Stomach (tissue), 9 donors: ENCODE measurements around the gene SGMS1. TPM values are rescaled to one million over a fixed set of nuclear protein-coding genes. Genes with fewer than 3 reads are reported as not detected.
"Not testable (repeated sequence)": the region's sequence is repeated elsewhere in the genome, so short reads cannot be mapped to it uniquely, and the experiment has no call there.

Source experiments
- DNase-seq, 2 donors: peaks; one replicate each; pipeline versions ENCODE4 v3.0.0 to v3.0.0-alpha.2; 2013 to 2019
- H3K27ac ChIP-seq, 5 donors: fragments of 200-600 bp in 4 of 5; sonication (generic) in 4 of 5; one replicate each; pipeline ENCODE4 v1.5.1; 2013 to 2019; ENCODE audit warnings: mild to moderate bottlenecking in 1 of 5, moderate library complexity in 1 of 5
- H3K27me3 ChIP-seq, 3 donors: fragments of 200-600 bp; sonication (generic); one replicate each; pipeline ENCODE4 v1.5.1; 2017 to 2019; ENCODE audit warnings: mixed run types in 1 of 3
- H3K36me3 ChIP-seq, 4 donors: fragments of 200-600 bp; sonication (generic); 1 replicate in 3 of 4; 2 replicates in 1 of 4; pipeline ENCODE4 v1.5.1; 2016 to 2019
- H3K4me1 ChIP-seq, 4 donors: fragments of 200-600 bp; sonication (generic); one replicate each; pipeline ENCODE4 v1.5.1; 2016 to 2019
- H3K4me3 ChIP-seq, 4 donors: fragments of 200-600 bp; sonication (generic) in 3 of 4; one replicate each; pipeline ENCODE4 v1.5.1; 2016 to 2019; ENCODE audit warnings: mild to moderate bottlenecking in 1 of 4
- H3K9me3 ChIP-seq, 4 donors: fragments of 200-600 bp; sonication (generic); one replicate each; pipeline ENCODE4 v1.5.1; 2016 to 2019
- EP300 ChIP-seq: sonication (generic); formaldehyde crosslinking; IDR thresholded peaks from one replicate; pipeline ENCODE4 v1.6.1; 2017; ENCODE audit warnings: antibody characterized with exemption
- POLR2A ChIP-seq, 4 donors: fragments of 450-650 bp; IDR thresholded peaks; one replicate each; pipeline ENCODE4 v1.6.1; 2016; ENCODE audit warnings: antibody characterized with exemption in 4 of 4, control low read depth in 2 of 4, mild to moderate bottlenecking in 1 of 4, moderate library complexity in 1 of 4
- POLR2AphosphoS5 ChIP-seq, 3 donors: sonication (generic); formaldehyde crosslinking; IDR thresholded peaks; one replicate each; pipeline ENCODE4 v1.6.1; 2016; ENCODE audit warnings: antibody characterized with exemption in 3 of 3
- WGBS, 5 donors: extraction: QIAGEN DNeasy Blood & Tissue Kit in 3 of 5; methylation state at CpG; one replicate each; pipeline versions ENCODE4 v1.1.5 to v1.1.7; 2013 to 2018; 5-methylcytosine and 5-hydroxymethylcytosine counted together
- intact Hi-C: fragments of 100-400 bp; cut with DNase I; formaldehyde crosslinking; loops from one replicate; pipeline ENCODE4 v1.15.1; 2023; ENCODE audit warnings: low total_unique reads
- polyA plus RNA-seq, 3 donors: library from polyadenylated mRNA; stranded (reverse); fragments of 200-250 nt; gene quantifications; one replicate each; pipeline ENCODE4 v1.2.3, GENCODE V29; 2013
- total RNA-seq, 5 donors: library from RNA; depleted of rRNA; stranded (reverse); fragments of >200 nt; gene quantifications; one replicate each; pipeline versions ENCODE4 v1.1.0 to v1.2.3, GENCODE V29; 2014 to 2016
- TF ChIP-seq, protein P1 (sequence below), 7 experiments: fragments of 450-650 bp in 4 of 7; fragments of 200-600 bp in 3 of 7; sonication (generic) in 3 of 7; IDR thresholded peaks; one replicate each; pipeline ENCODE4 v1.5.1; 2016 to 2019; ENCODE audit warnings: antibody characterized with exemption in 7 of 7, control low read depth in 2 of 7, mild to moderate bottlenecking in 1 of 7
- donor health status: healthy with polysubstance abuse.
- donor health status: Bipolar disorder and iron deficiency.
- donor health status: healthy.

Gene SGMS1
- total and polyA plus RNA-seq, 8 donors, result 6.2 to 229 (median 49.6) TPM

DNA sequence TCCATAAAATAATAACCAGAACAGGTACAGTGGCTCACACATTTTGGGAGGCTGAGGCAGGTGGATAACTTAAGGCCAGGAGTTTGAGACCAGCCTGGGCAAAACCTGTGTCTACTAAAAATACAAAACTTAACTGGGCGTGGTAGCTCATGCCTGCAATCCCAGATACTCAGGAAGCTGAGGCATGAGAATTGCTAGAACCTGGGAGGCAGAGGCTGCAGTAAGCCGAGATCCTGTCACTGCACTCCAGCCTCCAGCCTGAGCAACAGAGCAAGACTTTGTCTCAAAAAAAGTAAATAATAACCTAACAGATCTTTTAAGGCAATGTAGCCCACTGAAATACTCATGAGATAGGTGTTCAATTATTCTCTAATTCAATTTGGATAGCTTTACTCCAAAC, 265.3 kb downstream of the SGMS1 start:
- H3K27ac ChIP-seq, result no peak overlapping the region
- H3K4me3 ChIP-seq, result no peak overlapping the region

DNA sequence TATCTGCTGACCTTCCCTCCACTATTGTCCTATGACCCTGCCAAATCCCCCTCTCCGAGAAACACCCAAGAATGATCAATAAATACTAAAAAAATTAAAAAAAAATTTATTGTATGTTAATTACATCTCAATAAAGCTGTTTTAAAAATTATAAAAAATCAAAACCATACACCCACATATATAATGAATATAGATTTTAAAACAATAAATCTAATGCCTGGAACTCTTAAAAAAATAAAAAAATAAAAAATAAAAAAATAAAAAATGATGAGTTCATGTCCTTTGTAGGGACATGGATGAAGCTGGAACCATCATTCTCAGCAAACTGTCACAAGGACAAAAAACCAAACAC, 267.3 kb downstream of the SGMS1 start:
- H3K27ac ChIP-seq, DNase-seq, H3K27me3 ChIP-seq, H3K9me3 ChIP-seq, intact Hi-C loops, H3K36me3 ChIP-seq, H3K4me3 ChIP-seq: not testable (repeated sequence)
- H3K4me1 ChIP-seq, result peaks cover 4 to 35% (median 23%) of the 10 kb centered on the region in 4 donors
- WGBS, 5 donors, result 79 to 100% (median 89%) methylated on average over 1 of the region's 1 CpG

More for the DNA sequence above, 265.3 kb downstream of the SGMS1 start:
- DNase-seq, result no peak
- Histone ChIP-seq H3K27me3 (no peaks in the 10 kb centered on the region), H3K36me3 (peaks cover 0 to 6% (median 0%) of the 10 kb centered on the region in 4 donors), H3K9me3 (no peaks in the 10 kb centered on the region), H3K4me1 (peaks cover 4 to 37% (median 23%) of the 10 kb centered on the region in 4 donors)
- no peak for TF ChIP-seq EP300
- no peak for TF ChIP-seq POLR2A (IDR thresholded peaks at IDR 0.05)
- TF ChIP-seq POLR2AphosphoS5 (IDR thresholded peaks at IDR 0.05), result no peak
- TF ChIP-seq, protein P1, sequence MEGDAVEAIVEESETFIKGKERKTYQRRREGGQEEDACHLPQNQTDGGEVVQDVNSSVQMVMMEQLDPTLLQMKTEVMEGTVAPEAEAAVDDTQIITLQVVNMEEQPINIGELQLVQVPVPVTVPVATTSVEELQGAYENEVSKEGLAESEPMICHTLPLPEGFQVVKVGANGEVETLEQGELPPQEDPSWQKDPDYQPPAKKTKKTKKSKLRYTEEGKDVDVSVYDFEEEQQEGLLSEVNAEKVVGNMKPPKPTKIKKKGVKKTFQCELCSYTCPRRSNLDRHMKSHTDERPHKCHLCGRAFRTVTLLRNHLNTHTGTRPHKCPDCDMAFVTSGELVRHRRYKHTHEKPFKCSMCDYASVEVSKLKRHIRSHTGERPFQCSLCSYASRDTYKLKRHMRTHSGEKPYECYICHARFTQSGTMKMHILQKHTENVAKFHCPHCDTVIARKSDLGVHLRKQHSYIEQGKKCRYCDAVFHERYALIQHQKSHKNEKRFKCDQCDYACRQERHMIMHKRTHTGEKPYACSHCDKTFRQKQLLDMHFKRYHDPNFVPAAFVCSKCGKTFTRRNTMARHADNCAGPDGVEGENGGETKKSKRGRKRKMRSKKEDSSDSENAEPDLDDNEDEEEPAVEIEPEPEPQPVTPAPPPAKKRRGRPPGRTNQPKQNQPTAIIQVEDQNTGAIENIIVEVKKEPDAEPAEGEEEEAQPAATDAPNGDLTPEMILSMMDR (IDR thresholded peaks at IDR 0.05), result no peak
- 88 to 98% (median 94%) methylated on average over 2 of the region's 2 CpGs for WGBS, 5 donors
- intact Hi-C loops, result no loop called here

DNA sequence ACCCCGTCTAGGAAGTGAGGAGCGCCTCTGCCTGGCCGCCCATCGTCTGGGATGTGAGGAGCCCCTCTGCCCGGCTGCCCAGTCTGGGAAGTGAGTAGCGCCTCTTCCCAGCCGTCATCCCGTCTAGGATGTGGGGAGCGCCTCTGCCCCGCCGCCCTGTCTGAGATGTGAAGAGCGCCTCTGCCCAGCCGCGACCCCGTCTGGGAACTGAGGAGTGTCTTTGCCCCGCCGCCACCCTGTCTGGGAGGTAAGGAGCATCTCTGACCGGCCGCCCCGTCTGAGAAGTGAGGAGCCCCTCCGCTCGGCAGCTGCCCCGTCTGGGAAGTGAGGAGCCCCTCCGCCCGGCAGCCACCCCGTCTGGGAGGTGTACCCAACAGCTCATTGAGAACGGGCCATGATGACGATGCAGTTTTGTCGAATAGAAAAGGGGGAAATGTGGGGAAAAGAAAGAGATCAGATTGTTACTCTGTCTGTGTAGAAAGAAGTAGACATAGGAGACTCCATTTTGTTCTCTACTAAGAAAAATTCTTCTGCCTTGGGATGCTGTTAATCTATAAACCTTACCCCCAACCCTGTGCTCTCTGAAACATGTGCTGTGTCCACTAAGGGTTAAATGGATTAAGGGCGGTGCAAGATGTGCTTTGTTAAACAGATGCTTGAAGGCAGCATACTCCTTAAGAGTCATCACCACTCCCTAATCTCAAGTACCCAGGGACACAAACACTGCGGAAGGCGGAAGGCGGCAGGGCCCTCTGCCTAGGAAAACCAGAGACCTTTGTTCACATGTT, 267.9 kb downstream of the SGMS1 start:
- H3K4me3 ChIP-seq, H3K27me3 ChIP-seq, intact Hi-C loops, H3K9me3 ChIP-seq, H3K36me3 ChIP-seq, DNase-seq, H3K27ac ChIP-seq: not testable (repeated sequence)
- WGBS, 5 donors, result 93 to 97% (median 96%) methylated on average over 25 to 33 of the region's 33 CpGs
- H3K4me1 ChIP-seq, result peaks cover 0 to 29% (median 17%) of the 10 kb centered on the region in 4 donors

DNA sequence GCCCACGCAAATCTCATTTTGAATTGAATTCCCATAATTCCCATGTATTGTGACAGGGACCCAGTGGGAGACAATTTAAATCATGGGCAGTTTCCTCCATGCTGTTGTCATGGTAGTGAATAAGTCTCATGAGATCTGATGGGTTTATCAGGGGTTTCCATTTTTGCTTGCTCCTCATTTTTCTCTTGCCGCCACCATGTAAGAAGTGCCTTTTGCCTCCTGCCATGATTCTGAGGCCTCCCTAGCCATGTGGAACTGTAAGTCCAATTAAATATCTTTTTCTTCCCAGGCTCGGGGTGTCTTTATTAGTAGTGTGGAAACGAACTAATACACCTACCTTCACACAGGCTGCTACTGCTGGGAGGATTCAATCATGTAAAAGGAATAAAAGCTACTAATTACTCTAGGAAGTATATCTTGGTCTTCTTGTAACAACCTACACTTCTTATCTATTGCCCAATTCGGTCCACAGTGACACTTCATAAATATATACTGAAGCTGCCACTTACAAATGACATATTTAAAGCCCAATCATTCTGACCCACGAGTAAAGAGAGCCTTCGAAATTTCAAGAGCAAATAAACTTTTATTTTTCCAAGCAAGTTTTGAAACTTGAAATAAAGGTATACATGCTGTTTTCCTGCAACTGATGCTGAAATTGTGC, 272.1 kb downstream of the SGMS1 start:
- no peak for DNase-seq
- peaks cover 0 to 14% (median 0%) of the 10 kb centered on the region in 4 donors for H3K36me3 ChIP-seq
- H3K9me3 ChIP-seq, result no peaks in the 10 kb centered on the region
- TF ChIP-seq, protein P1 (IDR thresholded peaks at IDR 0.05), result no peak
- no peak for TF ChIP-seq POLR2AphosphoS5 (IDR thresholded peaks at IDR 0.05)
- intact Hi-C loops, result no loop called here
- no peak overlapping the region for H3K4me3 ChIP-seq
- H3K27me3 ChIP-seq, result no peaks in the 10 kb centered on the region
- H3K27ac ChIP-seq, result no peak overlapping the region
- peaks cover 0 to 14% (median 4%) of the 10 kb centered on the region in 4 donors for H3K4me1 ChIP-seq
- 94 to 96% (median 95%) methylated on average over 7 of the region's 7 CpGs for WGBS, 5 donors

DNA sequence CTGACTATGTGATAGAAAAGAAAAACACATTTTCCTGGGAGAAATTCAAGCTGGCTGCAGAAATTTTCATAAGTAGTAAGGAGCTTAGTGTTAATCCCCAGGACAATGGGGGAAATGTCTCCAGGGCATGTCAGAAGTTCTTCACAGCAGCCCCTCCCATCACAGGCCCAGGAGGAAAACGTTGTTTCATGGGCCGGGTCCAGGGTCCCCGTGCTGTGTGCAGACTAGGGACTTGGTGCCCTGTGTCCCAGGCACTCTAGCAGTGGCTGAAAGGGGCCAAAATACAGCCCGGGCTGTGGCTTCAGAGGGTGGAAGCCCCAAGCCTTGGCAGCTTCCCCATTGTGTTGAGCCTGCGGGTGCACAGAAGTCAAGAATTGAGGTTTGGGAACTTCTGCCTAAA, 273.4 kb downstream of the SGMS1 start:
- H3K9me3 ChIP-seq, result no peaks in the 10 kb centered on the region
- no peak overlapping the region for H3K27ac ChIP-seq
- intact Hi-C loops, result no loop called here
- WGBS, 5 donors, result 93 to 100% (median 94%) methylated on average over 4 to 5 of the region's 5 CpGs
- peaks cover 0 to 11% (median 0%) of the 10 kb centered on the region in 4 donors for H3K36me3 ChIP-seq
- no peak for DNase-seq
- no peaks in the 10 kb centered on the region for H3K27me3 ChIP-seq
- peaks cover 0 to 14% (median 4%) of the 10 kb centered on the region in 4 donors for H3K4me1 ChIP-seq
- no peak overlapping the region for H3K4me3 ChIP-seq
- no peak for TF ChIP-seq EP300
- TF ChIP-seq POLR2AphosphoS5 (IDR thresholded peaks at IDR 0.05), result no peak
- TF ChIP-seq, protein P1 (IDR thresholded peaks at IDR 0.05), result no peak
- no peak for TF ChIP-seq POLR2A (IDR thresholded peaks at IDR 0.05)
